AG09309 (cell line): ENCODE data around the gene STRN3.
A peak's percentile ranks its signal among the peaks of the same experiment; 100 is the strongest.
"Not testable (repeated sequence)": the region's sequence is repeated elsewhere in the genome, so short reads cannot be mapped to it uniquely, and the experiment has no call there.

Experiments
- DNase-seq: peaks from one replicate; pipeline ENCODE4 v3.0.0-alpha.2; 2010; ENCODE audit warnings: low read depth
- H3K4me3 ChIP-seq: 2 replicates; pipeline ENCODE4 v1.5.1; 2011; ENCODE audit warnings: mild to moderate bottlenecking, low read depth, low read length, moderate library complexity; ENCODE audit not compliant: control insufficient read depth
- TF ChIP-seq, protein P1 (sequence below): IDR thresholded peaks from 2 replicates; pipeline ENCODE4 v1.5.1; 2011; ENCODE audit warnings: mild to moderate bottlenecking, low read depth, low read length, inconsistent platforms; ENCODE audit not compliant: insufficient read depth, control insufficient read depth; ENCODE audit errors: missing control alignments

The STRN3 gene

GRCh38 chr14:30985796-30986195, 40.4 kb downstream of the STRN3 start:
- TF ChIP-seq, protein P1, sequence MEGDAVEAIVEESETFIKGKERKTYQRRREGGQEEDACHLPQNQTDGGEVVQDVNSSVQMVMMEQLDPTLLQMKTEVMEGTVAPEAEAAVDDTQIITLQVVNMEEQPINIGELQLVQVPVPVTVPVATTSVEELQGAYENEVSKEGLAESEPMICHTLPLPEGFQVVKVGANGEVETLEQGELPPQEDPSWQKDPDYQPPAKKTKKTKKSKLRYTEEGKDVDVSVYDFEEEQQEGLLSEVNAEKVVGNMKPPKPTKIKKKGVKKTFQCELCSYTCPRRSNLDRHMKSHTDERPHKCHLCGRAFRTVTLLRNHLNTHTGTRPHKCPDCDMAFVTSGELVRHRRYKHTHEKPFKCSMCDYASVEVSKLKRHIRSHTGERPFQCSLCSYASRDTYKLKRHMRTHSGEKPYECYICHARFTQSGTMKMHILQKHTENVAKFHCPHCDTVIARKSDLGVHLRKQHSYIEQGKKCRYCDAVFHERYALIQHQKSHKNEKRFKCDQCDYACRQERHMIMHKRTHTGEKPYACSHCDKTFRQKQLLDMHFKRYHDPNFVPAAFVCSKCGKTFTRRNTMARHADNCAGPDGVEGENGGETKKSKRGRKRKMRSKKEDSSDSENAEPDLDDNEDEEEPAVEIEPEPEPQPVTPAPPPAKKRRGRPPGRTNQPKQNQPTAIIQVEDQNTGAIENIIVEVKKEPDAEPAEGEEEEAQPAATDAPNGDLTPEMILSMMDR, result no peak
- H3K4me3 ChIP-seq, result no peak overlapping the region
- no peak for DNase-seq

DNA sequence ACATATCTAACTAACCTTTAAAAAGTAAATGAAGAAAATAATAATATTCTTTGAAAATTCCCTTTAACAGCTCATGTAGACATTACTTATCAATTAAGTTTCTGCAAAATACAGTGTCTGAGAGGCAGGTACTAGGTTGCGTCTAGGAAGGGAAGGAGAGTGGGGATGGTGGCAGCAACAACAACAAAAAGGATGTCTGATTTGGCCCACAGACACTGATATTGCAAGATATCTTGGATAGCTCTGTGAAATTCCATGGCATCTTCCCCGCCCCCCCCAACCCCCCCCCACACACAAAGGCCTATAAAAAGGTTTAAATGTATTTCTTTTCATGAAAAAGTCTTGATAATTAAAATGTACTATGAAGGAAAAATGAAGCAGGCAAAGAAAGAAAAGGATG, 42.3 kb downstream of the STRN3 start:
- H3K4me3 ChIP-seq, result no peak overlapping the region
- no peak for DNase-seq
- TF ChIP-seq, protein P1, result no peak

- TF ChIP-seq, protein P1, result no peak
- H3K4me3 ChIP-seq, result no peak overlapping the region
- DNase-seq, result no peak
These were observed 43.6 kb downstream of the STRN3 start for GRCh38 chr14:30982533-30982932.

GRCh38 chr14:30980980-30981379, 45.2 kb downstream of the STRN3 start:
- DNase-seq, result no peak
- TF ChIP-seq, protein P1, result no peak
- H3K4me3 ChIP-seq, result no peak overlapping the region

GRCh38 chr14:30980106-30980704, 46.0 kb downstream of the STRN3 start:
- DNase-seq, result peak; percentile 46

GRCh38 chr14:30977752-30978151, 48.4 kb downstream of the STRN3 start:
- TF ChIP-seq, protein P1, result no peak
- no peak for DNase-seq

More at GRCh38 chr14:30980106-30980704, 46.0 kb downstream of the STRN3 start:
- not testable (repeated sequence) for H3K4me3 ChIP-seq
- TF ChIP-seq, protein P1, result peak; percentile 54

GRCh38 chr14:30974628-30975027, 51.6 kb downstream of the STRN3 start:
- TF ChIP-seq, protein P1, result no peak
- H3K4me3 ChIP-seq, result no peak overlapping the region
- DNase-seq, result no peak

More at GRCh38 chr14:30977752-30978151, 48.4 kb downstream of the STRN3 start:
- no peak overlapping the region for H3K4me3 ChIP-seq
